ENCODE results near the gene HPCAL1.

Gene HPCAL1

DNA sequence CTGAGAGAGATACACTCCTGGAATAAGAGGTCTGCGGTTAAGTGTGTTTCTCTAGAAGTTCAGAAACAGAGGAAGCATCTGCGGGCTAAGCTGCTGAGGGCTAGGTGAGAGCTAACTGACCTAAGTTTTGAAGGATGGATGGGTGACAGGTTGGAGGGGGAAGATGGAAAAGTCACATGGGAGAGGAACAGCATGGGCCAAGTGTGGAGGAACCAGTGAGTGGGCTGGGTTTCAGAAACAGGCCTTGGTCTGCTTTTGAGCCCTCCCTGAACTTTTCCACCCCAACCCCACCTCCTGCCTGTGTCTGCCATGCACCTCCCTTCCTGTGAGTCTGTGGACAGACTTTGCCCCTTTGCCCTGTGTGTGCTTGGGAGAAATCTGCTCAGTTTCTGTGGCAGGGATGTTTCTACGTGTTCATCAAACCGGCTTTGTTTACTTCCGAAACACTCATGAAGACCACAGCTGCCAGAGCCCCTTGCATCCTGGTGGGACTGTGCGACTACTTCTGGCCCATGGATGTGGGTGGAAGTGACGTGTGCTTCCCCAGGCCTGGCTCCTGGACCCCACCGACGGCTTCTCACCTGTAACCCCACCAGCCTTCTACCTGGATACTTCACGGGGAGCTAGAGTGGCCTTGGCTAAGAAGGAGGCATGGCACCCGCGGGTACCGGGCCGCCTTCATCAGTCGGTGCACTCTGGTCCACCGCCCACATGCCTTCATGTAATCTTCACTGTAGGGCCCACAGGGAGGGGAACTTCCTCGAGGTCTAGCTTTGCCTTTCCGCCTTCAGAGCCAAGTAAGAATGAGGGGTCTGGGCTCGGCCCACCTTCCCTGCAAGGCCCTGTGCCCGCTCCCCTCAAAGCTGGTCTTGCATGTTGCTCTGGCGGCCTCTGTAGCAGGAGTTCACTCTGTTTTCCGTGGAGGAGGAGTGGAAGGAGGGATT is 1.4 kb upstream of the HPCAL1 start:
- DNase-seq (ENCODE audit: low read depth in 2 of 3, low spot score in 2 of 3), result no peak

DNA sequence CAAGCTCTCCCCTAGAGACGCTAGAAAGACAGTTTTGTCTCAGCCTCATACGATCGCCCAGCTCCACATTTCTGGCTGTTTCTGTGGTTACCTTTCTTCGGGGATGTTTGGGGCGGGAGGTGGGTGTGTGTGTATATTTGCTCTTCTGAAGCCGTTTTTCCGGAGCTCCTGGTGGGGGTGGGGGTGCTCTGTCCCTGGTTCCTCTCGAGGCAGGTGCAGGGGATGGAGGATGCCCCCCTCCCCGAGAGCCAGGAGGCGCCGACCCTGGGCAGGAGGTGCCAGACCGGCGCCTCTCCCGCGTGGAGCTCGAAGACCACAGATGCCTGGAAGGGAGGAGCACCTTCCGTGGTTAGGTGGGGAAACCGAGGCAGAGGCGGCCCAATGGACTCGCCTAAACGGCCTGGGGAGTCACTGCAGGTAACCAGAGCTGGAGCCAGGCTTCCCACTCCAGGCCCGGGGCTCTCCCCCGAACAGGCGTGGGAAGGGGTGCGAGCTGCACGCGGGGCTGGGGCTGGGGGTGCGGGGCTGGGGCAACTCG is 694 bp upstream of the HPCAL1 start:
- DNase-seq (ENCODE audit: low read depth in 2 of 3, low spot score in 2 of 3), result no peak

DNA sequence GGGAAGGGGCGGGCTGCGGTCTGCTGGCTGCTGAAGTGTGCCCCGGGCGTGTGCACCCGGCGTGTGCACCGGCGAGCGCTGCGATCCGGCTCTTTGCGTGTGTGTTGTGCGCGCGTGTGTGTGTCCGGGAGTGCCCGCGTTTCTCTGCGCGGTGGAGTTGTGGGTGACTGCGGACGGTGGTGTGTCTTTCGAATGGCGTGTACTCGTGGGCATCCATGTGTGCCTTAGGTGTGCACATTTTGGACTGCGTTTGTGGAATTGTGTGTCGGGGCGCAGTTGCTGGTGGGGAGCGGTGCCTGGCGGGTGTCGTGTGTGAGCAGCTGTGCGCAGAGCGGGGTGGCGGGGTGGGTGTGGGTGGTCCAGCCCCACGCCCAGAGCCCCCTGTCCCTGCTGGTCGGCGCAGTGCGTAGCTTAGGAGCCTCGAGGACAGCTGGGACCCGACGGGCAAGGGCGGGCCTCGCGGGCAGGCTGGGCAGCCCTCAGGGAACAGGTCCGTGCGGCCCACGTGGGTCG is 533 bp downstream of the HPCAL1 start:
- no peak for DNase-seq (ENCODE audit: low read depth in 2 of 3, low spot score in 2 of 3)

- DNase-seq (ENCODE audit: low read depth in 2 of 3, low spot score in 2 of 3), result peak in 1 of 3 experiments; percentile 17
These were observed 1.1 kb downstream of the HPCAL1 start for GRCh38 chr2:10303694-10304378.

GRCh38 chr2:10304458-10305253 is 2.0 kb downstream of the HPCAL1 start:
- no peak for DNase-seq (ENCODE audit: low read depth in 2 of 3, low spot score in 2 of 3)

DNA sequence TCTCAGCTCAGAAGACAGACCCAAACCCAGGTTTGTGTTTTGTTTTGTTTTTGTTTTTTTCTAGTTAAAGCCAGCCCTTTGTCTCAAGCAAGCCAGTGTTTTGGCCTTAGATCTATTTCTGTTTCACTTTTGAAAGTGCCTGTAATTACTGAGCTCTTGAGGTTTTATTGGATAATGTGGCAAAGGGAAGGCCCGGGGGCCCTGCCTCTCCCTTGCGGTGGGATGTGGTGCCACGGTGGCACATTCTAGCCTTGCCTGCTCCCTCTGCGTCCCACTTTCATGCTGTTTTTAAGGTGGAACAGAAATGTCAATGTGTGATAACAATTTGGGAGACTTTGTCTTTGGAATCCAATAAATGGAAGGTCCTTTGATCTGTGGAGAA is 2.5 kb downstream of the HPCAL1 start:
- DNase-seq (ENCODE audit: low read depth in 2 of 3, low spot score in 2 of 3), result no peak

DNA sequence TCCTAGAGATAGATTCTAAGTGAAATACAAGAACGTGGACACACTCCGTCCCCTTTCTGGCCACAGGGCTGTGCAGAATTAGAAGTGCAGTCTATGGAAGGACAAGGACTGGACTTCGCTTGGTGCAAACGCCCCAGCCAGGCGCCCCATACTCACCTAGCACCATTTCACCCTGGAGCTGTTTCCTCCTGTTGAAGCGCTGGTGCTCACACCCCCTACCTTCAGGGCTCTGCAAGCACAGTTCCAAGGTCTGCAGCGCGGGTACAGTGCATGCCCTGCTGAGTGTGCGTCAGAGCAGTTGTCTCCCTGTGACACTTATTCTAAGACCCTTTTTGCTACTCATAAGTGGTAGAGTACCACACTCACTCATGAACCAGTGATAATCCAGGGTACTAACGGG is 3.0 kb downstream of the HPCAL1 start:
- no peak for DNase-seq (ENCODE audit: low read depth in 2 of 3, low spot score in 2 of 3)

DNA sequence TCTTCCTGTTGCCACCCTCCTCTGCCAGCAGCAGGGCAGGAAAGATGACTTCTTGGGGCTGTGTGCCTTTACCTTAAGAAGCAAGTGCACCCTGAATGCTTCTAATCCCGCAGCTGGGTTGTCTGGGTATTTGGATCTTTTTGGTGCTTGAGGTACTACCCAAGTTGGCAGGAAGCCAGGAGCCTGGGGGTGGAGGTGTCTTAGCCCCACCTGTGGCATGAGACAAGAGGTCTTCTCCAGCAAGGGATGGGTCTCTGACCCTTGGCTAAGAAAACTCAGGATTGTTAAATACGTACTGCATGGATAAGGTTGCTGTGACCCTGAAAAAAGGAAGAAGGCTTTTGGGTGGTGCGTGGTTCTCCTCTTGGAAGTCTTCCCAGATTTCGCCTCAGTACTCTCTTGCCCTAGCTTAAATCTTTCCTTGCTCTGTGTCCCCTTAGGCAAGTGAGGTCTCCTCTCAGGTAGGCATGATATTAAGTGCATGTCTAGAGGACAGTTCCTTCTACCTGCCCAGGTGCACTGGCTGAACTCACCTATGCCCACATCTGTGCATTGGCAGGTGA is 4.3 kb downstream of the HPCAL1 start:
- DNase-seq (ENCODE audit: low read depth in 2 of 3, low spot score in 2 of 3), result no peak

GRCh38 chr2:10307561-10308156 is 5.0 kb downstream of the HPCAL1 start:
- no peak for DNase-seq (ENCODE audit: low read depth in 2 of 3, low spot score in 2 of 3)

DNA sequence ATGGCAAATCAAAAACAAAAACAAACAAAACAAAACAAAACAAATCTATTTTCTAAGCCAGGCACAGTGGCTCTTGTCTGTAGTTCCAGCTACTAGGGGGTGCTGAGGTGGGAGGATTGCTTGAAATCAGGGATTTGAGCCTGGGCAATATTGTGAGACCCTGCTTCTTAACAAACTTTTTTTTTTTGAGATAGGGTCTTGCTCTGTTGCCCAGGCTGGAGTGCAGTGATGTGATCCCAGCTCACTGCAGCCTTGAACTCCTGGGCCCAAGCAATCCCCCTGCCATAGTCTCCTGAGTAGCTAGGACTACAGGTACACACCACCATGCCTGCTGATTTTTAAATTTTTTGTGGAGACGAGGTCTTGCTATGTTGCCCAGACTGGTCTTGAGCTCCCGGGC is 6.2 kb downstream of the HPCAL1 start:
- no peak for DNase-seq (ENCODE audit: low read depth in 2 of 3, low spot score in 2 of 3)

GRCh38 chr2:10309286-10309685 is 6.6 kb downstream of the HPCAL1 start:
- no peak for DNase-seq (ENCODE audit: low read depth in 2 of 3, low spot score in 2 of 3)

DNA sequence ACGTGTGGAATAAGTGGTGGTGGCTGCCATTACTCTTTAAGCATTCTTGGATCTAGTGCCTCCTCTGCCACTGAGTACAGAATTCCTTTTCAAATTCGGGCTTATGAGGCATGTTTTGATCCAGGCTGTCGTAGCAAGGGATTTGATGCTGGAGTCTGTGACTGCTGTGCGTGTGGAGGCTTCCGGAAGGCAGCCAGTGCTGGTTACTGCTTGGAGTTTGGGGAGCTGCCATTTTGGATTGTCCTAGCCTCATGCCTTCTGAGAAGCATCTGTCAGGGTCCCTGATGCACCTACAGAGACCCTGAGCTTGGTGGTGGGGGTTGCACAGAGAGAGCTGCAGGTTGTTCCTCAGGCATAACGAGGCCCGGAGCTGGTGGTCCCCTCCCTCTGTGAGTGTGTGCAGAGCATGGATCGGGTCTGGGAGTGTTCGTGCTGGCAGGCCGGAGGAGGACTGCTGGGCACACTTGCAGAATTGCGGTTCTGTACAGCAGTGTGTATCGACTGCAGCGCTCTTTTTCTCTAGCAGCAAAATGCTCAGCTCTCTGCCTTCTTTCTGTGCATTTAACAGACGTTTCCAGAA is 7.7 kb downstream of the HPCAL1 start:
- DNase-seq (ENCODE audit: low read depth in 2 of 3, low spot score in 2 of 3), result no peak

- no peak for DNase-seq (ENCODE audit: low read depth in 2 of 3, low spot score in 2 of 3)
These were observed 9.0 kb downstream of the HPCAL1 start for GRCh38 chr2:10311736-10312135.

DNA sequence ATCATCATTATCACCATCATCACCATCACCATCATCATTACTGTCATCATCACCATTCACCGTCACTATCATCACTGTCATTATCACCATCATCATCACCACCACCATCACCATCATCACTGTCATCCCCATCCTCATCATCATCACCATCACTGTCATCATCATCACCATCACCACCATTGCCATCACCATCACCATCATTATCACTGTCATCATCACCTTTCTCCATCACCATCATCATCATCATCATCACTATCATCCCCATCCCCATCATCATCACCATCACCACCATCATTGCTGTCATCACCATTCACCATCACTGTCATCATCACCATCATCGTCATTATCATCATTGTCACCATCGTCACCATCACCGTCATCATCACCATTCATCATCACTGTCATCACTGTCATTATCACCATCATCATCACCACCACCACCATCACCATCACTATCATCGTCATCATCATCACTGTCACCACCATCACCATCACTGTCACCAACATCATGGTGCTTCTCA is 9.8 kb downstream of the HPCAL1 start:
- DNase-seq (ENCODE audit: low read depth in 2 of 3, low spot score in 2 of 3), result no peak

- no peak for DNase-seq (ENCODE audit: low read depth in 2 of 3, low spot score in 2 of 3)
These were observed 13.6 kb downstream of the HPCAL1 start for GRCh38 chr2:10316336-10316735.

DNA sequence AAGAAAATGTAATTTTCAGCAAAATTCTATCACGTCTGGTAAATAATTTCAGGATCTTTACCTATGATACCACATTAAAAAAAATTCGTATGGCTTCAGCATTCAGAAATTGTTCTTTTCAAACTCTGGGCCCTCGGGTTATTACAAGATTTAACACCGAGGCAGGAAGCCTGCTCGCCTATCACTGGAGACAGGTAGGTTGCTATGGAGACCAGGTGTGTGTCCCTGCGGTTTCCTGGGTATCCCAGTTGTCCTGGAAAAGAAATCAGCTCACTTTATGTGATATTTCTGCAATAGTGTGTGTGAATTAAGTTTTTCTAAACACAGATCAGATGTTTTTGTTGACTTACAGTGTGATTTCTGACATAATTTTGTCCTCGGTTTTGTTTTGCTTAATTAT is 14.2 kb downstream of the HPCAL1 start:
- DNase-seq (ENCODE audit: low read depth in 2 of 3, low spot score in 2 of 3), result no peak

GRCh38 chr2:10317646-10318045 is 14.9 kb downstream of the HPCAL1 start:
- DNase-seq (ENCODE audit: low read depth in 2 of 3, low spot score in 2 of 3), result no peak

DNA sequence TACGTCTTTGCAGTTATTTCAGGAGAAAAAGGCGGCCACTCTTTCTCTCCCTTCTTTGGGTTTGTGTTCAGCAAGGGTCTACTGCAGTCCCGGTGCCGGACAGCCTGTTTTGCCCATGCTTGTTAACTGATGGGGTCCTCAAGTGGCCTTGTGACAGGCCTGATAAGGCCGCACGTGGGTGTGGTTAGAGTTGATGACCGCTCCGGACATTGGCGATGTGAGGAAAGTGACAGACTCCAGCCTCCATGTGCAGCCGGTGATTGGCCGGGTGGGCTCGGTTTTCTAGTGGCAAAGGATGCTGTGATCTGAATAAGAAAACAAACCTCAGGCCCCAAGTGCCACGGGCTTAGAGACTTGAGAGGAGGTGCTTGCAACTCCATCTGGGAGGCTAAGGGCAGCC is 15.6 kb downstream of the HPCAL1 start:
- DNase-seq (ENCODE audit: low read depth in 2 of 3, low spot score in 2 of 3), result no peak

GRCh38 chr2:10319892-10320574 is 17.3 kb downstream of the HPCAL1 start:
- DNase-seq (ENCODE audit: low read depth in 2 of 3, low spot score in 2 of 3), result no peak

Measured in activated CD8-positive, alpha-beta memory T cell treated with anti-CD3 and anti-CD28 coated beads for 48 hours (primary cell).